Right lobe of liver (tissue), 4 donors: Measurements from ENCODE around the gene KREMEN1.

Experiments used
- POLR2A ChIP-seq: fragments of 450-650 bp; IDR thresholded peaks from one replicate; pipeline ENCODE4 v1.6.1; 2017; ENCODE audit warnings: antibody characterized with exemption, mild to moderate bottlenecking
- TF ChIP-seq, protein P1 (sequence below), 4 donors: fragments of 200-600 bp in 3 of 4; fragments of 450-650 bp in 1 of 4; IDR thresholded peaks; one replicate each; pipeline versions ENCODE4 v1.5.1 to v1.8.0; 2016 to 2022; ENCODE audit warnings: antibody characterized with exemption in 4 of 4, mild to moderate bottlenecking in 2 of 4
- donor health status: DM: no; HTN: no; CAD: no.
- donor health status: DM: no; HTN: no; CAD: no.
- donor health status: DM: no; HTN: yes; CAD: no.

DNA sequence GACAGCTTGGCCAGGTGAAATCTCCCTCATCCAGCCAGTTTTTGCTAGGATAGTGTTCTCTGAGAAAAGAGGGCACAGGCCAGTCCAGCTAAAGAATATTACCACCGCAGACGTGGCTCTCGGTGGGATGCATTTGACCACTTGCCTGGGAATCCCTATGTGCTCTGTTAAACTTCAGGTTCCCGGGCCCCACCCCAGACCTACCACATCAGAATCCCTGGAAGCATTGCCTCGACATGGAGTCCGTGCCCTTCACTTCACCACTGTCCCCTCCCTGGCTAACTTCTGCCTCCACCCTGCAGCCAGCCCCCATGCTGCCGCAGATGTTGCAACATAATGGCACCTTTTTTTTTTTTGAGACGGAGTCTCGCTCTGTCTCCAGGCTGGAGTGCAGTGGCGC, 76.0 kb downstream of the KREMEN1 start:
- TF ChIP-seq, protein P1, sequence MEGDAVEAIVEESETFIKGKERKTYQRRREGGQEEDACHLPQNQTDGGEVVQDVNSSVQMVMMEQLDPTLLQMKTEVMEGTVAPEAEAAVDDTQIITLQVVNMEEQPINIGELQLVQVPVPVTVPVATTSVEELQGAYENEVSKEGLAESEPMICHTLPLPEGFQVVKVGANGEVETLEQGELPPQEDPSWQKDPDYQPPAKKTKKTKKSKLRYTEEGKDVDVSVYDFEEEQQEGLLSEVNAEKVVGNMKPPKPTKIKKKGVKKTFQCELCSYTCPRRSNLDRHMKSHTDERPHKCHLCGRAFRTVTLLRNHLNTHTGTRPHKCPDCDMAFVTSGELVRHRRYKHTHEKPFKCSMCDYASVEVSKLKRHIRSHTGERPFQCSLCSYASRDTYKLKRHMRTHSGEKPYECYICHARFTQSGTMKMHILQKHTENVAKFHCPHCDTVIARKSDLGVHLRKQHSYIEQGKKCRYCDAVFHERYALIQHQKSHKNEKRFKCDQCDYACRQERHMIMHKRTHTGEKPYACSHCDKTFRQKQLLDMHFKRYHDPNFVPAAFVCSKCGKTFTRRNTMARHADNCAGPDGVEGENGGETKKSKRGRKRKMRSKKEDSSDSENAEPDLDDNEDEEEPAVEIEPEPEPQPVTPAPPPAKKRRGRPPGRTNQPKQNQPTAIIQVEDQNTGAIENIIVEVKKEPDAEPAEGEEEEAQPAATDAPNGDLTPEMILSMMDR (IDR thresholded peaks at IDR 0.05), result no peak
- no peak for TF ChIP-seq POLR2A
